Left renal cortex interstitium (tissue), 4 donors: ENCODE data around the gene TFIP11. TPM values are rescaled to one million over a fixed set of nuclear protein-coding genes. Genes with fewer than 3 reads are reported as not detected.

Experiments used
- DNase-seq, 4 donors: peaks; one replicate each; pipeline ENCODE4 v3.0.0-alpha.2; 2013; ENCODE audit warnings: low read depth in 4 of 4, low spot score in 2 of 4, missing footprints in 1 of 4
- polyA plus RNA-seq, 4 donors: library from polyadenylated mRNA; unstranded; fragments of 120-200 nt; gene quantifications; one replicate each; pipeline ENCODE4 v1.2.1, GENCODE V29; 2013; ENCODE audit not compliant: insufficient read length in 4 of 4

The TFIP11 gene
- polyA plus RNA-seq, 4 donors, result 42.9 to 45.2 (median 44.5) TPM

- no peak for DNase-seq
Observed at GRCh38 chr22:26514419-26515161, 2.3 kb upstream of the TFIP11 start.

GRCh38 chr22:26513838-26514237 is 1.6 kb upstream of the TFIP11 start:
- no peak for DNase-seq

GRCh38 chr22:26508148-26508547 is 4.1 kb downstream of the TFIP11 start:
- no peak for DNase-seq

- no peak for DNase-seq
Observed at GRCh38 chr22:26503758-26504157, 8.5 kb downstream of the TFIP11 start.

GRCh38 chr22:26502688-26503561 is 9.3 kb downstream of the TFIP11 start:
- DNase-seq, result no peak

- DNase-seq, result no peak
Observed at GRCh38 chr22:26501996-26502395, 10.3 kb downstream of the TFIP11 start.

- DNase-seq, result no peak
Observed at GRCh38 chr22:26499188-26499703, 13.0 kb downstream of the TFIP11 start.

GRCh38 chr22:26496456-26496855 is 15.8 kb downstream of the TFIP11 start:
- no peak for DNase-seq

GRCh38 chr22:26494506-26494905 is 17.8 kb downstream of the TFIP11 start:
- DNase-seq, result no peak

- DNase-seq, result no peak
Observed at GRCh38 chr22:26492220-26492619, 20.1 kb downstream of the TFIP11 start.

GRCh38 chr22:26489447-26490036 is 22.7 kb downstream of the TFIP11 start:
- DNase-seq, result no peak

GRCh38 chr22:26487996-26488395 is 24.3 kb downstream of the TFIP11 start:
- DNase-seq, result no peak

- DNase-seq, result no peak
Observed at GRCh38 chr22:26486394-26486793, 25.9 kb downstream of the TFIP11 start.

- no peak for DNase-seq
Observed at GRCh38 chr22:26485806-26486390, 26.4 kb downstream of the TFIP11 start.

GRCh38 chr22:26485013-26485412 is 27.3 kb downstream of the TFIP11 start:
- no peak for DNase-seq

- DNase-seq, result no peak
Observed at GRCh38 chr22:26484360-26484706, 27.9 kb downstream of the TFIP11 start.

GRCh38 chr22:26483439-26484359 is 28.6 kb downstream of the TFIP11 start, which contains the start of the genes HPS4 and SRRD:
Gene HPS4 (minus strand): TSS chr22:26483783. CDS start chr22:26481762, 2,021 bp downstream.
Gene SRRD (plus strand): TSS chr22:26483877. CDS start chr22:26483891, 14 bp downstream.
- DNase-seq, result peak; percentile 70 to 86 (median 85)

- DNase-seq, result no peak
Observed at GRCh38 chr22:26483043-26483438, 29.2 kb downstream of the TFIP11 start.

- DNase-seq, result no peak
Observed at GRCh38 chr22:26482161-26482560, 30.1 kb downstream of the TFIP11 start.

- no peak for DNase-seq
Observed at GRCh38 chr22:26481694-26482093, 30.6 kb downstream of the TFIP11 start.
